HG03095 (cell line): Measurements from ENCODE around the gene SNX9.
A peak's percentile ranks its signal among the peaks of the same experiment; 100 is the strongest.
"Not testable (repeated sequence)": the region's sequence is repeated elsewhere in the genome, so short reads cannot be mapped to it uniquely, and the experiment has no call there.

ENCODE experiments used
- ATAC-seq: cut with Tn5 transposase; IDR thresholded peaks from one replicate; pipeline ENCODE4 v1.9.1; 2021; ENCODE audit warnings: moderate library complexity; ENCODE audit not compliant: unreplicated experiment

Gene SNX9

DNA sequence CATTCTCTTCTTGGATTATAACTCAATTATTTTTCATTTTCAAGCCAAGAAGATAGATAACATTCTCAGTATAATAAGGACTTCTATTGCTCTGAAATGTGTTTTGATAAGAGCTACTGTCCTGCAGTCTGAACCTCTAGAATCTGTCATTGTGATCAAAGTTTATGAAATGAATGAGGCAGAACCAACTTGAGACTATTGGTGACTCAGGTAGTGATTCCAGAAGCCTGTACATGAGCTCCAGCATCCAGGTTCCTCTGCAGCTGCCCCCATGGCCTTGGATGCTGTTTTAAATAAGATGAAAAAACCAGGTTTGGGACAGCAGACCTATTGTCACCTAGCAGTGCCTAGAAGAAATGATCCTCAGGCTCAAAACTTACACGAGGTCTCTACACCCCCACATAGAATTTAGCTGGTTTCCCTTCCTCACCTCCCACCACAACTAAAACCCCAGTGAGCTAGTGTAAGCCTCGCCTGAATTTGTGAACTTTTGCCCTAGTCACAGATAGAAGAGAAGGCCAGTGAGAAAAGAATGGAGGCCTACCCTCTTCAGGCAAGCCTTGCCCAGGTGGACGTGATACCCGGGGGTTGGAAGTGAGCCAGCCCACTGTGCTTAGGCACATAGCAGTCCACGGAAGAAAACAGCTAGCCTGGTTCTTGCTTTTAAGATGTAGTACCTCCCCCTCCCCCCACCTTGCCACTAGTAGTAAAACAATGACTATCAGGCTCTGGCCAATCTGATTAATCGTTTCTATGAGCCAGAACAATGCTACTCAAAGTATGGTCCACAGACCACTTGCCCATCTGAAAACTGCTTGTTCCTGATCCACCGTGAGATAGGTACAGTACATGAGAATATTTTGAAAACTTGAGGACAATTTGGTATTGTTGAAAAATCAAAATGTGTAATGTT lies 85.6 kb downstream of the SNX9 start:
- peak; percentile 59 for ATAC-seq

DNA sequence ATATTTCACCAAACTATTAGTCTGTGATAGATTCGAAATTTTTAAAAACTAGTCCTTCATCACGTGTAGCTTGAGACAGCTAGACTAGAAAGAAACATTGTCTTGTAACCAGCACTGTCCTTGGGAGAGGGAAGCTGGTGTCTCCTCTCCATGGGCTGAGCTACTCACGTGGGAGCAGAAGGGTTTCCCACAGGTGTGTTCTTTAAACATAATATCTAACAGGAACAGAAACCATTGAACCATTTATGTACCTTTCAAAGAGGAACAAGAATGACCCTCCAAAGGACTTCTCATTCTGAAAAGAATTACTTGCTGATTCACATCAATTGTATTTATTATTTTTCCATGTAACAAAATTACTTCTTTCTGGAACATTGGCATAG lies 86.2 kb downstream of the SNX9 start:
- ATAC-seq = no peak

DNA sequence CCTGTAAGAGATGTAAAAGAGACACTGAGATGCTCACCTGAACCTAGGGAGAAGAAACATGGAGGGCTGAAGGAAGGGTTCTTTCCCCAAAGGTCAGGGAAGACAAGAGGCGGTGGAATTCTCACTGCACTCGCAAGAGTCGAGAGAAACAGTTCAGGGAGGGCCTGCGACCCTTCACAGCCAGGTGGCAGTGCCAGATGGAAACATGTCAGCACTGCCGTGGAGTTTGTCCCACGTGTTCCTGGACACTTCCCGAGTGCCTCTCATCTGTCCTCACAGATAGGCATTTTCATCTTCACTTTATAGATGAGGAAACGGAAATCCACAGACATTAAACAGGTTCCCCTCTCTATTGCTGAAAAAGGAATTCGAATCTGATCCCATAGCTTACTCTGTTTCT lies 88.2 kb downstream of the SNX9 start:
- ATAC-seq = no peak

DNA sequence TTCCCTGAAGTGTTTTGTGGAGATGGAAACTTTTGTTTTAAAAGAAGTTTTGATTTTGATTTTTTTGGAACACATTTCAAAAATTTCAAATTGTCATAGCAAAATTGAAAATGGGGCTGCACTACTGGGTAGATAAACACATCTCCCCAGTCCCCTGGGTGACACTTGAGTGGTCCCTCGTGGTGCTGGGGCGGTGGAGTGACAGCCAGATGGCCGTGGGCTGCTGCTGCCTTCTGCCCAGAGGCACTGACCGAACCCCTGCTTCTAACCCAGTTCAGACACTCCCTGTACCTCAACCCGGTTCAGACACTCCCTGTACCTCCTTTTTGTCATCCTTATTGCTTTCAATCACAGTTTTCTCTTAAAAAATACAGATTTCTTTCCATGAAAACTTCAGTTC lies 88.7 kb downstream of the SNX9 start:
- ATAC-seq = no peak

DNA sequence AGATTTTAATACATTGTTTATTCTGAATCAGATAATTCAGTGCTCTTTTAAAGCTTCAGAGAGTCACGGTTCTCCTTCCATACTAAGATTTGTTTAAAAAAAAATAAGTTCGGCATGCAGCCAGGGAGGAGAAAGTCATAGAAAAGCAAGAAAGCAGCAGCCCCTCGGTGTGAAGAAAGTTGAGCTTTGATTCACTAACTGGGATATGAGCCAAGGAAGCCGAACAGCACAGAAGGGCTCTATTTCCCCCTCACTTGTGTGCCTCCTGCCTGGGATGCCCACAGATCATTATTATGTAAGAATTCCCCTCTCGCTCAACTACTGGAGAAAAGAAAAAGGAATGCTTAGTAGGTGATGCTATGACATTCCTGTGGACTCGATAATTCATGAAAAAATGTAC lies 89.3 kb downstream of the SNX9 start:
- ATAC-seq = no peak

DNA sequence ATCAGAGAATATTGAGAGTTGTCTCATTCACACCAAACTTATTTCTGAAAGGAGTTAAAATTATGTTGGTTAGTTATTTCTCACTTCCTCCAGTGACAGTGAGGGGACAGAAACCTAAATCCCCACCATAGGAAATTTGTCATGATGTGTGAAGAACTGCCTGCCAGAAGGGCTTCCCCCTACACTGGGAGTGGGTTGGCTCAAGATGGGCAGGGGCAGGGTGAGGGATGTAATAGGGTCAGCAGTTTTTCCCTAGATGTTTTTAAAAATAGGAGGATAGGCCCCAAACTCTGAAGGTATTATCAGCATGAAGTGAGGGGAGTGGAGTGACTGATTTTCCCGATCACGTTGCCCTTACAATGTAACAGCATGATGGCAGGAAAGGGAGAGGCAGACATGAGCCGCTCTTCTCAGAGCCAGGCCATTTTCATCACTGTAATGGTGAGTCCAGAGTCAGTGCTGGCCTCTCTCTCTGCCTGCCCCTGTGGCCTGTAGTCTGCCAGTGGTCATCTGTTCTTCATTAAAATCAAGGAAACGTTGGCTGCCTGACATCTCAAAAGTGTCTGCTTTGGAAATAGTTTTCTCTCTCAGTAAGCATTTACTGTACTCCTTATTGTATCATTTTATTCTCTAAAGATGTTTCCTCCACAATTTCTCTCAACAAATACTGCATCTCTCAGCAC lies 98.8 kb downstream of the SNX9 start:
- ATAC-seq = no peak

DNA sequence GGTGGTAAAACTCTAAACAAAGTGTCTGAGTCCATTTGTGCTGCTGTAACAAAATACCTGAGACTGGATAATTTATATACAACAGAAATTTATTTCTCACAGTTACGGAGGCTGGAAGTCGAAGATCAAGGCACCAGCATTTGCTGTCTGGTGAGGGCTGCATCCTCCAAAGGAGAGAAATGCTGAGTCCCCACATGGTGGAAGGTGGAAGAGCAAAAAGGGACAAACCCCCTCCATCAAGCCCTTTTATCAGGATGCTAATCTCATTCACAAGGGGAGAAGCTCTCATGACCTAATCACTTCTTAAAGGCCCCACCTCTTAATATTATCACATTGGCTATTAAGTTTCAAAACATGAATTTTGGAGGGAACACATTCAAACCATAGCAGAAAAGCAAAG lies 102.7 kb downstream of the SNX9 start:
- no peak for ATAC-seq

DNA sequence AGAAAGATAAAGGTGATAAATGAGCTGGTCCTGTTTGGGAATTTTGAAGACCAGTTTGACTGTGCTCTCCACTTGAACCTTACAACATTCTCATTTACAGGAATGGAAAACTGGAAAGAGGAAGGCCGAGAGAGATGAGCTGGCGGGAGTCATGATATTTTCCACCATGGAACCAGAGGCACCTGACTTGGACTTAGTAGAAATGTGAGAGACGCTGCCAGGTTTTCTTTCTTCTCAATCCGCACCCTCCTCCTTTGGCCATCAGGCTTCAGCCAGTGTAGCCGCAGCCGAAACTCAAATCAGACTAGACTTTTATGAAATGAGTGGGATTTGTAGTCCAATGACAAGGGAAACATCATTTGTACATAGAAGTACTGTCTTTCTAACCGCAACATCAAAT lies 104.0 kb downstream of the SNX9 start:
- ATAC-seq = no peak

DNA sequence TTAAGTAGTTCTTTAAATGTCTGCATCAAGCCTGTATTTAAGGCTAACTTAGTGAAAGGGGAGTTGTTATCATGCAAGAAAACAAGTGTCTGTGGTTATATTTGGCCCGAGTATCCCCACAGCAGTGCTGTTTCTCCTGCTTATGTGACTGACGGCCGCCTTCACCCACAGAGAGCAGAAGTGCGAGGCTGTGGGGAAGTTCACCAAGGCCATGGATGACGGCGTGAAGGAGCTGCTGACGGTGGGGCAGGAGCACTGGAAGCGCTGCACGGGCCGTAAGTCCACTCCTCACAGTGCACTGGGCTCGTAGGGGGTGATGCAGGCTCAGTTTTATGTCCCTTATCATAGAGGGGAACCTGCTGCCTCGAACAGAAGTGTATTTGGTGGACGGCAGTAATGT lies 105.4 kb downstream of the SNX9 start:
- ATAC-seq = no peak

DNA sequence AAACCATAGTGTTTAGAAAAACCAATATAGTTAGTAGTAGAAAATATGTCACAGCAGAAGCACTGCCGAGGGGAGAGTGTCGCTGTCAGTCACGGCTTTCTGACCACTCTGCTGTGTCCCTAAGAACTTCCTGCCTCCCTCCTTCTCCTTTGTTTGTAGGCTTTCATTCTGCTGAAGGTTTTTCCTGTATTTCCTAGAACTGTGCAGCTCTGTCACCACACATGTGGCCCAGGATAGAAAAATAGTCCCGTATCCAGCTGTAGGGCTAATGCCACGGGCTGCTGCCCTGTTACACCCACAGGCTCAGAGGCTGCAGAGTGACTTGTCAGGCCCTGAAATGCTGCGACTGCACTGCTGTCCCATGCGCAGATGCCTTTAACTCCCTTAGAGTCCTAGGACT lies 106.0 kb downstream of the SNX9 start:
- no peak for ATAC-seq

DNA sequence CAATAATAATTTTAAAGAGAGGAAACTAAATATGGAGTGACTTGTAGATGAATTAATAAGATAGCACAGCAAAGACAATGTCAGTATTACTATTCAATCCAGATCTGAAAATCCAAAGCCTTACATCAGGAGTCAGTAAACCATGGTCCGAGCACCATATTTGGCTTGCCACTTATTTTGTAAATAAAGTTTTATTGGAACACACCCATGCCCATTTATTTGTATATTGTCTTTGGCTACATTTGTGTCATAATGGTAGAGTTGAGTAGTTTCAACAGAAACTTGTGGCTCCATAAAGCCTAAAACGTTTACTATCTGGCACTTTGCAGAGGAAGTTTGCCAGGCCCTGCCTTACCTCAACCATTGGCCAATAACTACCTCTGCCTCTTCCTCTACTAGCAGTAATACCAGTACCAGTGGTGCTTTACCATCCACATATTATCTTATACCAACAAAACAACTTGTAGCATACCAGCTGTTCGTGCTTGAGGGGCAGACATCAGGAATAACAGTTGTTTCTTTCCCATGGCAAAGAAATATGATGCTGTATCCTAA lies 106.8 kb downstream of the SNX9 start:
- no peak for ATAC-seq

DNA sequence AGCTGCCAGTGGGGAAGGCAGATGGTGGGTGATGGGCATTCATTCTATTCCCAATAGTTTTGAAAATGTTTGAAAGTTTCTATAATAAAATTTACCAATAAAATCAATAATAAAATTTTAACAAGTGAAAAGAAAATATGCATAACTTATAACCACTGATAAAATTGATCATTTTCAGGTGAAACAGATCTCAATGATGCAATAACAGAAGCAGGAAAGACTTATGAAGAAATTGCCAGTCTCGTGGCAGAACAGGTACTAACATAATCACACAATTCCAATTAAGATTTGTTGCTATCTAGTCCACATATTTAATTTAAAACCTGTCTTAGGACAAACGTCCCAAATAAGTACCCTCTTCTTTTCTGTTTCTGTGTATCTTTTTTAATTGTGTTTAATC lies 112.7 kb downstream of the SNX9 start:
- ATAC-seq = no peak

DNA sequence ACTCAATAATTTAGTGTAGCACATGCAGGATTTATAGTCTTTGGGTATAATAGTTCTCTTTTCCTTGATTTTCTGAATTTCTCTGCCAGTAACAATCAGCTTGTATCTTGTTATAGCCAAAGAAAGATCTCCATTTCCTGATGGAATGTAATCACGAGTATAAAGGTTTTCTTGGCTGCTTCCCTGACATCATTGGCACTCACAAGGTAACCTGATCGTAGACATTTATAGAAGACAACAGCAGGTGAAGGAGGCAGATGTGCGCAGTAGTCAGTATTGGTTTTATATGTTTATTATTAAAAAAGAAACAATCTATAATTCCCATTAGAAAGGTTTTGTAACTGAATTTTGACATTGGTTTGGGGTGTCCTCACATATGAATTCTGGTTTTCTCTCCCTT lies 114.3 kb downstream of the SNX9 start:
- no peak for ATAC-seq

DNA sequence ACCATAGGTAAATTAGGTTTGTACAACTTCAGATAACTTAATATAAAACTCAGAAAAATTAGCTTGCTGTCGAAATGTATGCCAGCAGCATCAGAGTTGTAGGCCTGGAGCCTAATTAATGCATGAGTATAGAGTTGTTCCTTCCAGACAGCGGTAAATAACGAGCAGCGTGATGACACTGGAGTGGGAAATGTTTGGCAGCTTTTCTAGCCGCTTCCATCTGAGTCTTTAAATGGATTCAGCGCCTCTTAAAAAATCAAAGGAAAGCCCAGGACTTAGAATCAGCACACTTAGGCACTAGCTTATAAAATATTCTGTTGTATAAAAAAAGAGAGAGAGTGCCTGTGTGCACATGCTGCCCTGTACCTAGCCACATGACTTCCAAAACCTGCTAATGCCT lies 114.9 kb downstream of the SNX9 start:
- no peak for ATAC-seq

DNA sequence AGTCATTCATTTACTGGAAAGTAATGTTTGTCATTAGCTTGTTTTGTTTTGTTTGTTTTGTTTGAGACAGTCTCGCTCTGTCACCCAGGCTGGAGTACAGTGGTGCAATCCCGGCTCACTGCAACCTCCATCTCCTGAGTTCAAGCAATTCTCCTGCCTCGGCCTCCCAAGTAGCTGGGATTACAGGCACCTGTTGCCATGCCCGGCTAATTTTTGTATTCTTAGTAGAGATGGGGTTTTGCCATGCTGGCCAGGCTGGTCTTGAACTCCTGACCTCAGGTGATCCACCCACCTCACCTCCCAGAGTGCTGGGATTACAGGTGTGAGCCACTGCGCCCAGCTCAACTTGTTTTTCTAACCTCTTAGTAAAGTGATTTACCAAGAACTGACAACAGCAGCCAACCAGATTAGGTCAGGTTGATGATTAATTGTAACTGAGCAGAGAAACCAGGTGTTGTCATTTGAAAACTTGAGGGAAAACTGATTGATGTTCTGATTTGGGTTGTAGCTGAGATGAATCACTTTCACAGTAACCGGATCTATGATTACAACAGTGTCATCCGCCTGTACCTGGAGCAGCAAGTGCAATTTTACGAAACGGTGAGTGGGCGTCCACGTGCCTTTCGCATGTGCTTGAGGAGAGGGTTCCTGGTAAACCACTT lies 117.5 kb downstream of the SNX9 start:
- ATAC-seq = not testable (repeated sequence)

DNA sequence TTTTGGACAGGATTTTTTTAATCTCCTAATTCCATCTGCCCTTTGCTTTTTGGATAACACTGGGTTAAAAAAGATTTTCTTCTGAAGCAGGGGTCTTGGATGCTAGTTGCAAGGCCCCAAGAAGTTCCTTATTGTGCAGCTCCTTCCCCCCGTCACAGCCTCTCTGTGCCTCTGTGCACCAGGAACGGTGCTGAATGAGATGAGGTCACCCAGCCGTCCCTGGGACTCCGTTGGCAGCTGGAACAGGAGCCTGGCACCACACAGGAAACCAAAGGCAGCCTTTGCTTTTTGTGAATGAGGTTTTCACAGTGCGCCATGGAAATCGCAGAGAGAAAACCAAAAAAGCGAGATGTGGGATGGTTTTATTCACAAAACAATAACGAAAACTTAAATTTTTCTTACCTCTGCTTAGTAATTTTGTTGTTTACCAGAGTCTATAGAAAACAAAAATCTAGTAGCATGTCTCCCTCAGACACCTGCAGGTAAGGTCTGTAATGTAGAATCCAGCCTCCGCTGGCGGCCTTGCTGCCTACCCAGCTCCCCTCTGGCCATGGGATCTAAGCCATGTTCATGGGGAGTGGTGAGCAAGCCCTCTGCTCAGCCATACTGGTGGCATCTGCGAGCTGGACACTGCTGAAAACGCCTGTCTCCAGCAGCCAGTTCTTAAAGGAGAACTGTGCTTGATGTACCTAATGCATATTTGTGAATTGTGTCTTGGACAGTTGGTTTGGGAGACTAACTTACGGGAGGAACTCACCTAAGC lies 118.2 kb downstream of the SNX9 start:
- no peak for ATAC-seq

DNA sequence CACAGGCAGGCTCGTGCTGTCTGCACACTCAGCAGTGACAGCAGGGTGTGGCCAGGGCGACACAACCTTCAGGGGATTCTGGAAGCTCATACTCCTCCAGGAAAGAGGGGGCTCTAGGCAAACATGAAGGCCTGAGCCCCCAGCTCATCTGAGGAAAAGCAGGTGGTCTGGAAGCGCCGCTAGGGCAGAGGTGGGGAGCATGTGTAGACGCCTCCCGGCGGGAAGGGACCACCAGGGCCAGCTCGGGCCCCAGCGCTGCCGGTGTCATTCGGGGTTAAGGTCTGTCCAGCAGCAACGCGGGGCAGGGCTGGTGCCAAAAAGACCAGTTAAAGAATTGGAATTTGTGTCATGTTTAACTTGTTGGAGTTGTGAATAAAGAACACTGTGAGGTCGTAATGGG lies 119.3 kb downstream of the SNX9 start:
- no peak for ATAC-seq

DNA sequence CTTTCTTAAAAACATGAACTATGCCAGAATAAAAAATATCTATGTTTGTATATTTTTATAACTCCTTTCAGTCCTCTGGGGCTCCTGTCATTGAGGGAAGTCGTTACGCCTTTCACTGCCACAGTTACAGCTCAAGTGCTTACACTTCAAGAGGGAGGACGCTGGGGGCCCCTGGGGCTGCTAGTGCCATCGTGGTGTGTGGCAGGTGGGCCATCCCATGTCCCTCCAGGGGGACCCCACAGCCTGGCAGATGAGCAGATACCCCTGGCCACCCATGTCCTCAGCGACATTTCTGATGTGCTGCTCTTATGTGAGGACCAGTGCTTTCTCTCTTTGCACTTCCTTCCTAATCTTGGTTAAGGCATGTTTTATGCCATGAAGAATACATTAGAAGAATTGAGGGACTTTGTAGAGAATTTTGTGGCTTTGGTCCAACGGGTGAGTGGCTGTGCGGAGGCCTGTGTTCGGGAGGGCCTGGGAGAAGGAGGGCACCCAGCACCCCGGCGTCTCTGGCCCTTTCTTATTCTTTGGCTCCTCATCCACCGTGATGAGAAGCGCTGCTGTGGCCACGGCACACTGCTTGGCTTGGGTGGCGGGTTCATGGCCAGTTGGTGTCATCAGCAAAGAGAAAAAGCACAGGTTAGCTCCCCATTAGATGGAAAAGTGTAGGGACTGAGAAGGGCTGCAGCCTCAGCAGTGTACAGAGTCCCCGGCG lies 120.4 kb downstream of the SNX9 start:
- no peak for ATAC-seq

DNA sequence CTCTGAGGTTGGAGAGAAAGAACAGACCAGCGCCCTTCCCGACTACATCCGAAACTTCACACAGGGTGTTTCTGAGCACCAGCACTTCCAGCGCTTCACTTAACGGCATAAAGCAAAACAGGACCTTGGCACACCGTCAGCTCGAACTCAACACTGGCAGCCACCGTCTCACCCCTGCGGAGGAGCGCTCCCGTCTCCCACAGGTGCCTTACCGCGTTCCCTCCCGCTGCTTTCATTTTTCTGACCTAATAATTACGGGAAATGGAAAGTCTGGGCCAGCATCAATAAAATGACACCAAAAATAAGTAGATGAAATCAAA lies 120.9 kb downstream of the SNX9 start:
- no peak for ATAC-seq
